ENCODE results near the gene CCDC187. TPM values are rescaled to one million over a fixed set of nuclear protein-coding genes. Genes with fewer than 3 reads are reported as not detected.

The CCDC187 gene
- total and polyA plus RNA-seq, 2 of the 4 experiments (the other 2 are of a cell fraction) = not detected

GRCh38 chr9:136328622-136329041 is 24.7 kb upstream of the CCDC187 start:
- peak overlapping the region; percentile 99 for H2BK5ac ChIP-seq (ENCODE audit: low read depth, low read length, poor library complexity, severe bottlenecking)
- H3K9ac ChIP-seq (ENCODE audit: low read depth, low read length) = peak overlapping the region; percentile 98
- peaks cover 3 to 42% of the 10 kb centered on the region in 2 experiments; a peak in 2 of 4 replicates for H3K79me1 ChIP-seq (ENCODE audit: low read depth in 1 of 2, low read length in 2 of 2)
- H4K8ac ChIP-seq (ENCODE audit: low read depth in 2 of 2, low read length in 2 of 2) = peak overlapping the region in 1 of 2 experiments; percentile 70; a peak in 3 of 4 replicates
- peak overlapping the region; percentile 51 for H4K5ac ChIP-seq (ENCODE audit: low read depth, low read length)
- H3K23ac ChIP-seq (ENCODE audit: low read depth, low read length) = peak overlapping the region; percentile 97
- H3K4me1 ChIP-seq (ENCODE audit: control insufficient read depth, insufficient read depth, low read length) = peaks cover 35% of the 10 kb centered on the region
- no peaks in the 10 kb centered on the region for H3K27me3 ChIP-seq (ENCODE audit: control insufficient read depth, insufficient read depth, low read length)
- H2AK9ac ChIP-seq (replicated peaks; ENCODE audit: low read depth, low read length, poor library complexity) = peak overlapping the region; percentile 100
- H3K14ac ChIP-seq (replicated peaks; ENCODE audit: low read depth, low read length) = peak overlapping the region; percentile 99
- TF ChIP-seq RAD21 (IDR thresholded peaks at IDR 0.05; ENCODE audit: low read length) (no peak), POLR2A (IDR thresholded peaks at IDR 0.05; ENCODE audit: low read depth, low read length) (0 out of 2 replicates have a peak, but pooled peaks have one; percentile 2)
- peak overlapping the region; percentile 85 for H3K56ac ChIP-seq (ENCODE audit: extremely low read depth, insufficient read depth, low read length)
- in situ Hi-C loops (cut with MboI; ENCODE audit: low sequenced_read_pairs) (no loop called here), intact Hi-C loops (cut with micrococcal nuclease) (loop anchor here (5.0 kb wide), 1 partner anchor 74 kb away; the partner anchor contains the start of gene SNAPC4), dilution Hi-C loops (cut with HindIII; ENCODE audit: low sequenced_read_pairs, unreplicated experiment) (no loop called here)
- H2AK5ac ChIP-seq (ENCODE audit: low read depth, low read length) = peak overlapping the region; percentile 99
- DNase-seq = peak; percentile 36
- peak; percentile 1 for ATAC-seq (ENCODE audit: low read depth)
- peak overlapping the region; percentile 93 for H4K91ac ChIP-seq (ENCODE audit: insufficient read depth, low read depth, low read length)
- H2BK120ac ChIP-seq (ENCODE audit: low read depth, low read length) = peak overlapping the region; percentile 25; the same call in 1 of the 2 replicates
- peak overlapping the region; percentile 47 for H2AFZ ChIP-seq (replicated peaks; ENCODE audit: low read length, poor library complexity)
- ChIA-PET POLR2A (ENCODE audit: unreplicated experiment) (interaction anchor here (0.6 kb wide), 1 partner anchor 34 kb away, joined by 3 read pairs; no protein-coding TSS in a partner anchor), CTCF (interaction anchor here (0.8 kb wide), 1 partner anchor 16 kb away, joined by 3 read pairs; no protein-coding TSS in a partner anchor)
- H3K9me1 ChIP-seq (ENCODE audit: insufficient read depth, low read length) = peaks cover 8% of the 10 kb centered on the region
- WGBS, 2 experiments (ENCODE audit: extremely low coverage in 2 of 2, insufficient read length in 1 of 2) = 5% methylated on average over 4 of the region's 15 CpGs; no CpG with 5 or more reads in 1 of the 2 experiments
- peak overlapping the region; percentile 97 for H3K4me2 ChIP-seq (ENCODE audit: low read depth, low read length)
- H3K27ac ChIP-seq (ENCODE audit: insufficient read depth, low read length) = peak overlapping the region; percentile 95
- H3K18ac ChIP-seq (ENCODE audit: low read depth, low read length) = peak overlapping the region; percentile 81
- no peak overlapping the region for H2BK20ac ChIP-seq (ENCODE audit: low read depth, low read length)
- peak overlapping the region; percentile 99 for H3K4ac ChIP-seq (ENCODE audit: low read depth, low read length)
- no peaks in the 10 kb centered on the region for H3K9me3 ChIP-seq (ENCODE audit: control insufficient read depth, insufficient read depth, low read length)
- peaks cover 54% of the 10 kb centered on the region for H4K20me1 ChIP-seq (ENCODE audit: insufficient read depth, low read length)
- H2BK15ac ChIP-seq (ENCODE audit: low read depth, low read length) = no peak overlapping the region; the same call in 2 of the 3 replicates
- no TSS peak for BruUV-seq (replicated peaks)
- peak overlapping the region; percentile 96 for H3K4me3 ChIP-seq (ENCODE audit: insufficient read depth, low read depth, low read length)
- peaks cover 20% of the 10 kb centered on the region; the same call in 1 of the 2 replicates for H3K36me3 ChIP-seq (ENCODE audit: control insufficient read depth, insufficient read depth, low read length)
